PC-3 (cell line): Measurements from ENCODE around the gene NAV2. TPM values are rescaled to one million over a fixed set of nuclear protein-coding genes. Genes with fewer than 3 reads are reported as not detected.

Experiments
- ATAC-seq: fragments of 200-7000 bp; cut with Tn5 transposase; 2 replicates; pipeline ENCODE4 v1.9.1; 2020; ENCODE audit warnings: mild to moderate bottlenecking, moderate library complexity
- BruUV-seq: library from RNA; stranded (reverse); fragments of 400-500 nt; replicated peaks from 2 replicates; lab custom pipeline; 2021; lab: Mats Ljungman, UMichigan
- CTCF ChIA-PET: fragments of 300-600 bp; sonication (Branson Sonifier 250); formaldehyde crosslinking; loops from one replicate; lab custom pipeline; 2022; ENCODE audit warnings: antibody characterized with exemption; lab: Charles Lee
- POLR2A ChIA-PET: fragments of 300-600 bp; sonication (Branson Sonifier 250); formaldehyde crosslinking; loops from one replicate; lab custom pipeline; 2022; ENCODE audit warnings: antibody characterized with exemption; ENCODE audit not compliant: unreplicated experiment; lab: Charles Lee
- DNase-seq: peaks from one replicate; pipeline ENCODE4 v3.0.0-alpha.2; 2015
- H2AFZ ChIP-seq: fragments of 300-600 bp; sonication (generic); 2 replicates; pipeline ENCODE4 v1.6.0; 2016; ENCODE audit warnings: antibody characterized with exemption, low read length
- H3F3A ChIP-seq: fragments of 300-600 bp; sonication (generic); one replicate; pipeline ENCODE4 v1.6.0; 2017; ENCODE audit warnings: antibody characterized with exemption, low read length, control low read depth, mild to moderate bottlenecking; ENCODE audit not compliant: unreplicated experiment
- H3K27ac ChIP-seq: fragments of 300-600 bp; sonication (generic); 2 replicates; pipeline ENCODE4 v1.5.1; 2016; ENCODE audit warnings: mild to moderate bottlenecking, low read length
- H3K27me3 ChIP-seq: fragments of 300-600 bp; sonication (generic); 2 replicates; pipeline ENCODE4 v1.6.1; 2016; ENCODE audit warnings: low read length, mixed read lengths
- H3K36me3 ChIP-seq: fragments of 300-600 bp; sonication (generic); 2 replicates; pipeline ENCODE4 v1.6.1; 2016; ENCODE audit warnings: low read depth, mixed run types, low read length, mixed read lengths
- H3K4me1 ChIP-seq: fragments of 300-600 bp; sonication (generic); 2 replicates; pipeline ENCODE4 v1.5.1; 2016; ENCODE audit warnings: low read length; ENCODE audit not compliant: insufficient read depth
- H3K4me2 ChIP-seq: fragments of 300-600 bp; sonication (generic); 2 replicates; pipeline ENCODE4 v1.6.0; 2016; ENCODE audit warnings: low read length
- H3K4me3 ChIP-seq: fragments of 300-600 bp; sonication (generic); 2 replicates; pipeline ENCODE4 v1.5.1; 2016; ENCODE audit warnings: mild to moderate bottlenecking, low read length, mixed read lengths
- H3K79me2 ChIP-seq: fragments of 300-600 bp; sonication (generic); 2 replicates; pipeline ENCODE4 v1.6.1; 2017; ENCODE audit warnings: low read length, mixed read lengths
- H3K9ac ChIP-seq: fragments of 300-600 bp; sonication (generic); 2 replicates; pipeline ENCODE4 v1.6.0; 2016; ENCODE audit warnings: mild to moderate bottlenecking, low read length
- H3K9me2 ChIP-seq: fragments of 300-600 bp; sonication (generic); replicated peaks from 2 replicates; pipeline ENCODE4 v1.6.1; 2016; ENCODE audit warnings: mixed run types, low read length, mixed read lengths
- H3K9me3 ChIP-seq: fragments of 300-600 bp; sonication (generic); 2 replicates; pipeline ENCODE4 v1.6.1; 2016; ENCODE audit warnings: low read length, mixed read lengths
- H4K20me1 ChIP-seq: fragments of 300-600 bp; sonication (generic); 2 replicates; pipeline ENCODE4 v1.6.1; 2016; ENCODE audit warnings: low read length, mixed read lengths
- CTCF ChIP-seq: fragments of 300-600 bp; sonication (generic); conservative IDR thresholded peaks from 2 replicates; pipeline ENCODE4 v1.5.1; 2017; ENCODE audit warnings: antibody characterized with exemption, low read depth, mild to moderate bottlenecking, low read length
- EZH2 ChIP-seq: fragments of 300-600 bp; sonication (generic); IDR thresholded peaks from one replicate; pipeline ENCODE4 v1.6.1; 2017; ENCODE audit warnings: antibody characterized with exemption, mild to moderate bottlenecking, low read length; ENCODE audit not compliant: unreplicated experiment
- EZH2phosphoT487 ChIP-seq: fragments of 300-600 bp; sonication (generic); IDR thresholded peaks from 2 replicates; pipeline ENCODE4 v1.6.1; 2018; ENCODE audit warnings: mild to moderate bottlenecking, antibody characterized with exemption, low read length, borderline replicate concordance
- intact Hi-C: fragments of 100-400 bp; cut with micrococcal nuclease; formaldehyde crosslinking; loops from 2 replicates; pipeline ENCODE4 v1.9.0; 2023
- total RNA-seq: library from RNA; depleted of rRNA; stranded (reverse); fragments of >200 nt; gene quantifications from 2 replicates; pipeline ENCODE4 v1.2.3, GENCODE V29; 2014

NAV2 gene
- total RNA-seq, 1 experiment from 2014 or later = 10.4 TPM

DNA sequence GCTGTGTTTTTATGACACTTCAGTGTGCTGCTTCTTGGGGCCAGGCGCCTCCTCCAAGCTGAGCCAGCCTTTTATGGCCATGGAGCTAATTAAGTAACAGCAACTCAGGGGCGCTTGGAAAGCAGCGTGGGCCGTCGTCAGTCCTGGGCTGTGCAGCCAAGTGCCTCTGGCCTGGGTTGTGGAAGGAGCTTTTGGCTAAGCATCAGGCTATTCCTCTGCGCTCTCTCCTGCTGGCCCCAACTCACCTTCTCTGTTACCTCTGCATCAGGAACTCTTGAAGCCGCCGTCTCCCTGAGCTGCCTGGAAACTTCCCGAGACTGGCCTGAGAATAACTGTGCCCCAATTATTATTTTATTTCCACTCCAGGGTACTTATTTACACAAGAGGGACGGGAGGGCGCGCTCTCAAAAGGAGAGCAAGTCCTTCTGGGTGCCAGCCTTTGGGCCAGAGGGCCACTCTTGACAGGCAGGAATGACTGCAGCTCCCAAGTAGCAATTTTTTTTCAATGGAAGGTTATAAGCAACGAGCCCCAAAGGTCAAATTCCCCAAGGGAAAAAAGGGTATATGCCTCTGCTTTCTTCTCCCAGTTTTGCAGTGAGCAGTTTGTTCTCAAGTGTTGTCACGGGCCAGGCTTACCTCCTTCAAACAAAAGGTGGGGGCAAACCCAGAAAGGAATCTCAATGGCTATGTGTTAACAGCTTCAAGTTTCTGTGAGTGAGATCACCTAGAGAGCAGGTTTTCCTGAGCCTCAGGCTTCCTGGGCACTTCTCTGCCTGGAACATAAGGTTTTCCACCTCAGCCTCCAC lies 38.5 kb upstream of the NAV2 start:
- CTCF ChIA-PET = no interaction called here
- no peaks in the 10 kb centered on the region for H3K9me3 ChIP-seq
- intact Hi-C loops = no loop called here
- BruUV-seq = no TSS peak
- no peak overlapping the region for H2AFZ ChIP-seq
- ATAC-seq (no peak), DNase-seq (no peak)
- H3K79me2 ChIP-seq = no peaks in the 10 kb centered on the region
- H3K36me3 ChIP-seq = no peaks in the 10 kb centered on the region
- H3K4me1 ChIP-seq = peaks cover 5% of the 10 kb centered on the region
- no peak for TF ChIP-seq EZH2
- no peaks in the 10 kb centered on the region for H3K27me3 ChIP-seq
- no peaks in the 10 kb centered on the region for H4K20me1 ChIP-seq
- no peak overlapping the region for H3K4me3 ChIP-seq
- H3K9me2 ChIP-seq = no peaks in the 10 kb centered on the region
- H3K9ac ChIP-seq = no peak overlapping the region
- no peak overlapping the region for H3K4me2 ChIP-seq
- POLR2A ChIA-PET = no interaction called here
- no peaks in the 10 kb centered on the region for H3F3A ChIP-seq
- H3K27ac ChIP-seq = no peak overlapping the region

- POLR2A ChIA-PET = no interaction called here
- H2AFZ ChIP-seq = no peak overlapping the region
- no TSS peak for BruUV-seq
Measured at GRCh38 chr11:19674836-19675235, 37.8 kb upstream of the NAV2 start.

GRCh38 chr11:19675397-19675796 lies 37.2 kb upstream of the NAV2 start:
- Histone ChIP-seq H3K36me3 (no peaks in the 10 kb centered on the region), H3K9ac (no peak overlapping the region), H4K20me1 (no peaks in the 10 kb centered on the region), H3K4me1 (peaks cover 12% of the 10 kb centered on the region), H3K9me2 (no peaks in the 10 kb centered on the region), H3K9me3 (no peaks in the 10 kb centered on the region), H3K27me3 (no peaks in the 10 kb centered on the region), H3K4me2 (no peak overlapping the region), H3F3A (no peaks in the 10 kb centered on the region), H3K4me3 (no peak overlapping the region), H3K27ac (no peak overlapping the region), H3K79me2 (no peaks in the 10 kb centered on the region), H2AFZ (no peak overlapping the region)
- ChIA-PET CTCF (no interaction called here), POLR2A (no interaction called here)
- intact Hi-C loops = no loop called here
- DNase-seq (peak; percentile 40), ATAC-seq (no peak)
- BruUV-seq = no TSS peak
- TF ChIP-seq EZH2phosphoT487 (no peak), CTCF (no peak), EZH2 (no peak)

More at GRCh38 chr11:19674836-19675235, 37.8 kb upstream of the NAV2 start:
- H3F3A ChIP-seq = no peaks in the 10 kb centered on the region
- H3K4me2 ChIP-seq = no peak overlapping the region
- CTCF ChIA-PET = no interaction called here
- TF ChIP-seq CTCF = no peak
- TF ChIP-seq EZH2 = no peak
- TF ChIP-seq EZH2phosphoT487 = no peak
- H4K20me1 ChIP-seq = no peaks in the 10 kb centered on the region
- no peak overlapping the region for H3K9ac ChIP-seq
- H3K36me3 ChIP-seq = no peaks in the 10 kb centered on the region
- ATAC-seq = no peak
- peaks cover 8% of the 10 kb centered on the region for H3K4me1 ChIP-seq
- intact Hi-C loops = no loop called here
- no peak overlapping the region for H3K4me3 ChIP-seq
- no peaks in the 10 kb centered on the region for H3K27me3 ChIP-seq
- H3K9me3 ChIP-seq = no peaks in the 10 kb centered on the region
- H3K9me2 ChIP-seq = no peaks in the 10 kb centered on the region
- no peak for DNase-seq
- no peaks in the 10 kb centered on the region for H3K79me2 ChIP-seq
- no peak overlapping the region for H3K27ac ChIP-seq
